NT2/D1 (cell line): ENCODE measurements around the gene CARD14.

ENCODE experiments used
- SUZ12 ChIP-seq: IDR thresholded peaks from 2 replicates; pipeline ENCODE4 v1.6.1; 2011; ENCODE audit not compliant: insufficient read length, insufficient read depth; ENCODE audit errors: extremely low read depth
- YY1 ChIP-seq: IDR thresholded peaks from 2 replicates; pipeline ENCODE4 v1.6.1; 2011; ENCODE audit not compliant: insufficient read length, insufficient read depth
- ZNF274 ChIP-seq: IDR thresholded peaks from 2 replicates; pipeline ENCODE4 v1.6.1; 2011; ENCODE audit warnings: mild to moderate bottlenecking, low read depth, low read length

DNA sequence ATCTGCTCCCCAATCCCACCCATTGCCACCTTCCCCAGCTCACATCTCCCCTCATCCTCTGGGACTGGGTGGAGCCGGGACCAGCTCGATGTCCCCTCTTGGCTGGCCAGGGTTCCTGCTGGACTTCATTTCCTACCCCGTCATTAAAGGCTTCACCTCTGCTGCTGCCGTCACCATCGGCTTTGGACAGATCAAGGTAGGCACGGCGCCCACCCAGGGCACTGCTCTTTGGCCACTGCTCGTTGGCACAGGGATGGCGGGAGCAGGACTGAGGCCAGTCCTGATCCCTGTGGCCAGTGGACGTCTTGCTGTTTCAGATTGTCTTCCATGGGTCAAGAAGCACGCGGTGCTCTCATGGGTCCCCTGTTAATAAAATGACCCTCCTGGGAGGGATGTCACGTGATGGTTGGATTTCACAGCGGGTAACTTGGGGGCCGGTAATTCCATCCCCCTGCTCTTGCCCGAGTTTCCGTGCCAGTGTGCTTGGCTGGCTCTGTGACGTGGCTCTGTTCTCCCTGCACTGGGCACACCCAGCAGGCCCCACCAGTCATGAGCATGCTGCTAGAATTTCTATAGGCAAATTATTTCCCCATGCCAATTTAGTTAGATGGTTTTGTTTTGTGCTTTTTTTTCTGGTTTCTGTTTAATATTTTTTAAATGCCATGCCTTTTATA is 53.4 kb downstream of the CARD14 start:
- no peak for TF ChIP-seq YY1
- no peak for TF ChIP-seq ZNF274
- TF ChIP-seq SUZ12: no peak
